Activated CD8-positive, alpha-beta memory T cell treated with anti-CD3 and anti-CD28 coated beads, Interleukin-2, amount 10 ng/mL, durations not matched to agents 7 days and 5 days (primary cell): ENCODE results near the gene KIF3B. TPM values are rescaled to one million over a fixed set of nuclear protein-coding genes. Genes with fewer than 3 reads are reported as not detected.

ENCODE experiments used
- ATAC-seq: fragments of 150-1000 bp; cut with Tn5 transposase; one replicate; pipeline ENCODE4 v1.10.0; 2021; ENCODE audit warnings: moderate library complexity
- CTCF ChIA-PET: fragments of 350-600 bp; sonication (Branson Sonifier 250); formaldehyde crosslinking; loops from one replicate; lab custom pipeline; 2021; ENCODE audit warnings: antibody characterized with exemption; lab: Charles Lee
- DNase-seq: peaks from one replicate; pipeline ENCODE4 v3.0.0-alpha.2; 2020
- H3K27ac Mint-ChIP-seq: one replicate; pipeline ENCODE4 v1.8.0; 2021; ENCODE audit warnings: mild to moderate bottlenecking, mixed read lengths
- H3K27me3 Mint-ChIP-seq: one replicate; pipeline ENCODE4 v1.8.0; 2021; ENCODE audit warnings: mixed read lengths
- H3K36me3 Mint-ChIP-seq: one replicate; pipeline ENCODE4 v1.8.0; 2021; ENCODE audit warnings: mild to moderate bottlenecking, mixed read lengths
- H3K4me1 Mint-ChIP-seq: one replicate; pipeline ENCODE4 v1.8.0; 2021; ENCODE audit warnings: mixed read lengths
- H3K4me3 Mint-ChIP-seq: one replicate; pipeline ENCODE4 v1.8.0; 2021; ENCODE audit warnings: mild to moderate bottlenecking, moderate library complexity, mixed read lengths
- H3K9me3 Mint-ChIP-seq: one replicate; pipeline ENCODE4 v1.8.0; 2022; ENCODE audit warnings: low read depth, mixed read lengths
- total RNA-seq, 2 experiments: library from RNA; stranded (reverse); gene quantifications; one replicate each; pipeline ENCODE4 v1.2.3, GENCODE V29; 2021

KIF3B gene
- total RNA-seq, 2 experiments from 2014 or later = 19.9 to 26.0 TPM

GRCh38 chr20:32289661-32290431 lies 12.4 kb downstream of the KIF3B start:
- no peak for DNase-seq
- H3K9me3 Mint-ChIP-seq = no peaks in the 10 kb centered on the region
- ATAC-seq = no peak
- no peak overlapping the region for H3K27ac Mint-ChIP-seq
- no peaks in the 10 kb centered on the region for H3K27me3 Mint-ChIP-seq
- H3K4me3 Mint-ChIP-seq = no peak overlapping the region
- H3K4me1 Mint-ChIP-seq = peaks cover 24% of the 10 kb centered on the region
- peaks cover 13% of the 10 kb centered on the region for H3K36me3 Mint-ChIP-seq
- CTCF ChIA-PET = interaction anchor here (1.3 kb wide), 1 partner anchor 11 kb away, joined by 5 read pairs; no protein-coding TSS in a partner anchor

- Mint-ChIP-seq H3K4me3 (no peak overlapping the region), H3K36me3 (peaks cover 13% of the 10 kb centered on the region), H3K4me1 (peaks cover 10% of the 10 kb centered on the region), H3K27me3 (no peaks in the 10 kb centered on the region), H3K9me3 (no peaks in the 10 kb centered on the region), H3K27ac (no peak overlapping the region)
- no peak for ATAC-seq
- no peak for DNase-seq
- CTCF ChIA-PET = interaction anchor here (0.8 to 1.0 kb wide), 2 partner anchors 19 to 26 kb away, joined by 3 to 4 read pairs; no protein-coding TSS in a partner anchor
These were observed 13.7 kb downstream of the KIF3B start for GRCh38 chr20:32291166-32291565.

- ATAC-seq (no peak), DNase-seq (no peak)
- Mint-ChIP-seq H3K4me1 (peaks cover 10% of the 10 kb centered on the region), H3K9me3 (no peaks in the 10 kb centered on the region), H3K36me3 (peaks cover 15% of the 10 kb centered on the region), H3K4me3 (no peak overlapping the region), H3K27ac (no peak overlapping the region), H3K27me3 (no peaks in the 10 kb centered on the region)
- CTCF ChIA-PET = no interaction called here
These were observed 15.1 kb downstream of the KIF3B start for GRCh38 chr20:32292548-32292947.

GRCh38 chr20:32294071-32294470 lies 16.6 kb downstream of the KIF3B start:
- Mint-ChIP-seq H3K36me3 (peaks cover 9% of the 10 kb centered on the region), H3K27me3 (no peaks in the 10 kb centered on the region), H3K4me3 (no peak overlapping the region), H3K27ac (no peak overlapping the region), H3K4me1 (peaks cover 10% of the 10 kb centered on the region), H3K9me3 (no peaks in the 10 kb centered on the region)
- CTCF ChIA-PET = interaction anchor here (1.2 kb wide), 1 partner anchor 8 kb away, joined by 3 read pairs; no protein-coding TSS in a partner anchor
- DNase-seq (no peak), ATAC-seq (no peak)

GRCh38 chr20:32296412-32296811 lies 19.0 kb downstream of the KIF3B start:
- CTCF ChIA-PET = no interaction called here
- peaks cover 6% of the 10 kb centered on the region for H3K36me3 Mint-ChIP-seq
- H3K27me3 Mint-ChIP-seq = no peaks in the 10 kb centered on the region
- no peak for ATAC-seq
- no peak overlapping the region for H3K27ac Mint-ChIP-seq
- DNase-seq = no peak
- H3K9me3 Mint-ChIP-seq = no peaks in the 10 kb centered on the region
- peaks cover 14% of the 10 kb centered on the region for H3K4me1 Mint-ChIP-seq
- no peak overlapping the region for H3K4me3 Mint-ChIP-seq

GRCh38 chr20:32296819-32297420 lies 19.5 kb downstream of the KIF3B start:
- ATAC-seq (no peak), DNase-seq (no peak)
- peaks cover 18% of the 10 kb centered on the region for H3K4me1 Mint-ChIP-seq
- CTCF ChIA-PET = no interaction called here
- H3K9me3 Mint-ChIP-seq = no peaks in the 10 kb centered on the region
- H3K4me3 Mint-ChIP-seq = no peak overlapping the region
- H3K36me3 Mint-ChIP-seq = peaks cover 8% of the 10 kb centered on the region
- no peak overlapping the region for H3K27ac Mint-ChIP-seq
- H3K27me3 Mint-ChIP-seq = no peaks in the 10 kb centered on the region

- Mint-ChIP-seq H3K4me3 (no peak overlapping the region), H3K36me3 (peaks cover 8% of the 10 kb centered on the region), H3K27ac (no peak overlapping the region), H3K27me3 (no peaks in the 10 kb centered on the region), H3K4me1 (peaks cover 24% of the 10 kb centered on the region), H3K9me3 (no peaks in the 10 kb centered on the region)
- no peak for DNase-seq
- no peak for ATAC-seq
- CTCF ChIA-PET = no interaction called here
These were observed 20.0 kb downstream of the KIF3B start for GRCh38 chr20:32297439-32297838.

- Mint-ChIP-seq H3K4me1 (peaks cover 25% of the 10 kb centered on the region), H3K4me3 (no peak overlapping the region)
These were observed 23.2 kb downstream of the KIF3B start for GRCh38 chr20:32300647-32301046.

GRCh38 chr20:32301719-32302506 lies 24.5 kb downstream of the KIF3B start:
- Mint-ChIP-seq H3K27ac (no peak overlapping the region), H3K4me3 (no peak overlapping the region), H3K9me3 (no peaks in the 10 kb centered on the region), H3K4me1 (peaks cover 23% of the 10 kb centered on the region), H3K36me3 (peaks cover 6% of the 10 kb centered on the region), H3K27me3 (no peaks in the 10 kb centered on the region)
- CTCF ChIA-PET = no interaction called here
- DNase-seq (no peak), ATAC-seq (no peak)

More at GRCh38 chr20:32300647-32301046, 23.2 kb downstream of the KIF3B start:
- Mint-ChIP-seq H3K9me3 (no peaks in the 10 kb centered on the region), H3K27me3 (no peaks in the 10 kb centered on the region), H3K36me3 (peaks cover 6% of the 10 kb centered on the region), H3K27ac (no peak overlapping the region)
- CTCF ChIA-PET = interaction anchor here (0.7 to 1.2 kb wide), 2 partner anchors 11 to 16 kb away, joined by 3 to 5 read pairs; no protein-coding TSS in a partner anchor
- ATAC-seq (no peak), DNase-seq (no peak)

GRCh38 chr20:32302507-32302872 lies 25.0 kb downstream of the KIF3B start:
- Mint-ChIP-seq H3K27me3 (no peaks in the 10 kb centered on the region), H3K36me3 (peaks cover 5% of the 10 kb centered on the region), H3K9me3 (no peaks in the 10 kb centered on the region), H3K27ac (no peak overlapping the region), H3K4me1 (peaks cover 19% of the 10 kb centered on the region), H3K4me3 (no peak overlapping the region)
- CTCF ChIA-PET = no interaction called here
- ATAC-seq (no peak), DNase-seq (no peak)

- Mint-ChIP-seq H3K36me3 (peaks cover 7% of the 10 kb centered on the region), H3K27ac (no peak overlapping the region), H3K9me3 (no peaks in the 10 kb centered on the region), H3K27me3 (no peaks in the 10 kb centered on the region), H3K4me1 (peaks cover 15% of the 10 kb centered on the region), H3K4me3 (no peak overlapping the region)
- DNase-seq (no peak), ATAC-seq (no peak)
- CTCF ChIA-PET = no interaction called here
These were observed 26.8 kb downstream of the KIF3B start for GRCh38 chr20:32304131-32304746.

- peaks cover 54% of the 10 kb centered on the region for H3K36me3 Mint-ChIP-seq
- no peak overlapping the region for H3K27ac Mint-ChIP-seq
- no peaks in the 10 kb centered on the region for H3K27me3 Mint-ChIP-seq
- no peaks in the 10 kb centered on the region for H3K9me3 Mint-ChIP-seq
- H3K4me1 Mint-ChIP-seq = peaks cover 6% of the 10 kb centered on the region
- ATAC-seq (no peak), DNase-seq (no peak)
- no peak overlapping the region for H3K4me3 Mint-ChIP-seq
- CTCF ChIA-PET = no interaction called here
These were observed 35.4 kb downstream of the KIF3B start for GRCh38 chr20:32312718-32313424.
